IMR-90 (cell line): ENCODE measurements around the gene UBE3C. TPM values are rescaled to one million over a fixed set of nuclear protein-coding genes. Genes with fewer than 3 reads are reported as not detected.

ENCODE experiments used
- ATAC-seq: fragments of 200-7000 bp; cut with Tn5 transposase; 2 replicates; pipeline ENCODE4 v1.9.1; 2020; ENCODE audit warnings: low read depth, mild to moderate bottlenecking, moderate library complexity
- BruUV-seq: library from RNA; stranded (reverse); fragments of 400-500 nt; replicated peaks from 2 replicates; lab custom pipeline; 2021; lab: Mats Ljungman, UMichigan
- CTCF ChIA-PET: fragments of 300-600 bp; formaldehyde crosslinking; extraction: SDS; loops from one replicate; lab custom pipeline; 2021; ENCODE audit warnings: antibody characterized with exemption; lab: Yijun Ruan, JAX
- POLR2A ChIA-PET: fragments of 300-600 bp; sonication (Branson Sonifier 250); formaldehyde crosslinking; loops from one replicate; lab custom pipeline; 2022; ENCODE audit warnings: antibody characterized with exemption; ENCODE audit not compliant: unreplicated experiment; lab: Charles Lee
- DNase-seq: peaks from one replicate; pipeline ENCODE4 v3.0.0; 2013
- H2AFZ ChIP-seq: replicated peaks from 2 replicates; pipeline ENCODE3; 2013; ENCODE audit warnings: low read length, mild to moderate bottlenecking; ENCODE audit not compliant: poor library complexity
- H2AK5ac ChIP-seq: 2 replicates; pipeline ENCODE4 v1.6.1; 2013; ENCODE audit warnings: low read depth, low read length, inconsistent platforms
- H2AK9ac ChIP-seq: replicated peaks from 2 replicates; pipeline ENCODE3; 2013; ENCODE audit warnings: mild to moderate bottlenecking, low read depth, low read length, moderate library complexity; ENCODE audit not compliant: poor library complexity
- H2BK120ac ChIP-seq: 2 replicates; pipeline ENCODE4 v1.6.1; 2013; ENCODE audit warnings: low read depth, low read length, inconsistent platforms
- H2BK15ac ChIP-seq: 3 replicates; pipeline ENCODE4 v1.6.1; 2013; ENCODE audit warnings: low read depth, low read length, inconsistent platforms
- H2BK20ac ChIP-seq: 2 replicates; pipeline ENCODE4 v1.6.1; 2013; ENCODE audit warnings: low read depth, mild to moderate bottlenecking, inconsistent platforms, low read length, moderate library complexity
- H2BK5ac ChIP-seq: 2 replicates; pipeline ENCODE4 v1.6.1; 2013; ENCODE audit warnings: mild to moderate bottlenecking, low read depth, low read length, inconsistent platforms; ENCODE audit not compliant: poor library complexity, severe bottlenecking
- H3K14ac ChIP-seq: replicated peaks from 2 replicates; pipeline ENCODE4 v1.6.1; 2013; ENCODE audit warnings: low read depth, low read length, inconsistent platforms
- H3K18ac ChIP-seq: 2 replicates; pipeline ENCODE4 v1.6.1; 2013; ENCODE audit warnings: low read depth, low read length, control low read depth
- H3K23ac ChIP-seq: 2 replicates; pipeline ENCODE4 v1.6.1; 2013; ENCODE audit warnings: low read depth, low read length, inconsistent platforms
- H3K27ac ChIP-seq: 2 replicates; pipeline ENCODE4 v1.5.1; 2013; ENCODE audit warnings: mild to moderate bottlenecking, control low read depth, low read length; ENCODE audit not compliant: insufficient read depth
- H3K27me3 ChIP-seq: 2 replicates; pipeline ENCODE4 v1.6.1; 2013; ENCODE audit warnings: low read length; ENCODE audit not compliant: control insufficient read depth, insufficient read depth
- H3K36me3 ChIP-seq: 2 replicates; pipeline ENCODE4 v1.6.1; 2013; ENCODE audit warnings: low read length, mixed read lengths; ENCODE audit not compliant: control insufficient read depth, insufficient read depth
- H3K4ac ChIP-seq: 2 replicates; pipeline ENCODE4 v1.6.1; 2013; ENCODE audit warnings: low read depth, low read length, inconsistent platforms
- H3K4me1 ChIP-seq: 2 replicates; pipeline ENCODE4 v1.6.1; 2013; ENCODE audit warnings: low read length, mixed read lengths; ENCODE audit not compliant: control insufficient read depth, insufficient read depth
- H3K4me2 ChIP-seq: 2 replicates; pipeline ENCODE4 v1.6.1; 2013; ENCODE audit warnings: low read depth, mild to moderate bottlenecking, control low read depth, low read length, moderate library complexity
- H3K4me3 ChIP-seq: 2 replicates; pipeline ENCODE4 v1.5.1; 2013; ENCODE audit warnings: low read depth, mild to moderate bottlenecking, control low read depth, low read length, moderate library complexity; ENCODE audit not compliant: insufficient read depth
- H3K56ac ChIP-seq: 2 replicates; pipeline ENCODE4 v1.6.1; 2013; ENCODE audit warnings: low read length, inconsistent platforms; ENCODE audit not compliant: insufficient read depth; ENCODE audit errors: extremely low read depth
- H3K79me1 ChIP-seq, 2 experiments: 2 replicates each; pipeline ENCODE4 v1.6.1; 2013; ENCODE audit warnings: low read length in 2 of 2, inconsistent platforms in 1 of 2, low read depth in 1 of 2
- H3K9ac ChIP-seq: 2 replicates; pipeline ENCODE4 v1.6.1; 2013; ENCODE audit warnings: low read depth, low read length, control low read depth
- H3K9me1 ChIP-seq: 2 replicates; pipeline ENCODE4 v1.6.1; 2013; ENCODE audit warnings: low read length, inconsistent platforms; ENCODE audit not compliant: insufficient read depth
- H3K9me3 ChIP-seq: 2 replicates; pipeline ENCODE4 v1.6.1; 2013; ENCODE audit warnings: low read length; ENCODE audit not compliant: control insufficient read depth, insufficient read depth
- H4K20me1 ChIP-seq: 2 replicates; pipeline ENCODE4 v1.6.1; 2013; ENCODE audit warnings: low read length, inconsistent platforms; ENCODE audit not compliant: insufficient read depth
- H4K5ac ChIP-seq: 2 replicates; pipeline ENCODE4 v1.6.1; 2013; ENCODE audit warnings: mild to moderate bottlenecking, low read depth, low read length, control low read depth
- H4K8ac ChIP-seq, 2 experiments: 2 replicates each; pipeline ENCODE4 v1.6.1; 2013; ENCODE audit warnings: low read depth in 2 of 2, low read length in 2 of 2, control low read depth in 1 of 2, inconsistent platforms in 1 of 2
- H4K91ac ChIP-seq: 2 replicates; pipeline ENCODE4 v1.6.1; 2013; ENCODE audit warnings: low read depth, low read length, inconsistent platforms; ENCODE audit not compliant: insufficient read depth
- BHLHE40 ChIP-seq: fragments of 150-350 bp; IDR thresholded peaks from 2 replicates; pipeline ENCODE4 v1.6.1; 2016; ENCODE audit warnings: mild to moderate bottlenecking, low read depth, low read length
- CEBPB ChIP-seq: IDR thresholded peaks from 2 replicates; pipeline ENCODE4 v1.6.1; 2012; ENCODE audit warnings: low read depth, low read length, improper control_type of control experiment
- FOS ChIP-seq: fragments of 150-350 bp; IDR thresholded peaks from 2 replicates; pipeline ENCODE4 v1.6.1; 2016; ENCODE audit warnings: low read depth, low read length
- MAZ ChIP-seq: IDR thresholded peaks from 2 replicates; pipeline ENCODE4 v1.6.1; 2012; ENCODE audit warnings: low read depth, mild to moderate bottlenecking, low read length, improper control_type of control experiment, moderate library complexity, borderline replicate concordance
- NFE2L2 ChIP-seq: fragments of 150-350 bp; IDR thresholded peaks from 2 replicates; pipeline ENCODE4 v1.6.1; 2016; ENCODE audit warnings: low read depth, mild to moderate bottlenecking, low read length
- RCOR1 ChIP-seq: IDR thresholded peaks from 2 replicates; pipeline ENCODE4 v1.6.1; 2012; ENCODE audit warnings: mild to moderate bottlenecking, low read length, improper control_type of control experiment; ENCODE audit not compliant: insufficient replicate concordance
- WGBS, 2 experiments: methylation state at CpG; one replicate each; pipeline versions ENCODE4 v1.1.5 to v1.1.7; 2013; ENCODE audit warnings: missing lambda C conversion rate in 2 of 2; ENCODE audit not compliant: insufficient read length in 1 of 2; ENCODE audit errors: extremely low coverage in 2 of 2; 5-methylcytosine and 5-hydroxymethylcytosine counted together
- dilution Hi-C: fragments of 300-500 bp; cut with HindIII; formaldehyde crosslinking; loops from one replicate; pipeline ENCODE4 v1.14.3; 2018; ENCODE audit warnings: low sequenced_read_pairs; ENCODE audit not compliant: unreplicated experiment
- in situ Hi-C: fragments of 300-500 bp; cut with MboI; formaldehyde crosslinking; loops from 3 replicates; pipeline ENCODE4 v1.14.3; 2019; ENCODE audit warnings: low sequenced_read_pairs, inconsistent platforms, mixed read lengths
- intact Hi-C: fragments of 100-400 bp; cut with micrococcal nuclease; formaldehyde crosslinking; loops from 2 replicates; pipeline ENCODE4 v1.10.0; 2022
- polyA plus RNA-seq, 3 experiments: library from polyadenylated mRNA; depleted of rRNA; stranded (reverse); fragments of >200 nt; gene quantifications; 2 replicates each; pipeline ENCODE4 v1.2.3, GENCODE V29; 2012; ENCODE audit warnings: low replicate concordance in 1 of 3
- total RNA-seq: library from RNA; depleted of rRNA; stranded (reverse); fragments of >200 nt; gene quantifications from 2 replicates; pipeline ENCODE4 v1.2.3, GENCODE V29; 2012
- TF ChIP-seq, protein P1 (sequence below): fragments of 150-350 bp; IDR thresholded peaks from 2 replicates; pipeline ENCODE4 v1.6.1; 2017; ENCODE audit warnings: mild to moderate bottlenecking, antibody characterized with exemption, low read length, low read depth

The UBE3C gene
- total and polyA plus RNA-seq, 2 of the 4 experiments (the other 2 are of a cell fraction), result 43.0 to 60.6 TPM

DNA sequence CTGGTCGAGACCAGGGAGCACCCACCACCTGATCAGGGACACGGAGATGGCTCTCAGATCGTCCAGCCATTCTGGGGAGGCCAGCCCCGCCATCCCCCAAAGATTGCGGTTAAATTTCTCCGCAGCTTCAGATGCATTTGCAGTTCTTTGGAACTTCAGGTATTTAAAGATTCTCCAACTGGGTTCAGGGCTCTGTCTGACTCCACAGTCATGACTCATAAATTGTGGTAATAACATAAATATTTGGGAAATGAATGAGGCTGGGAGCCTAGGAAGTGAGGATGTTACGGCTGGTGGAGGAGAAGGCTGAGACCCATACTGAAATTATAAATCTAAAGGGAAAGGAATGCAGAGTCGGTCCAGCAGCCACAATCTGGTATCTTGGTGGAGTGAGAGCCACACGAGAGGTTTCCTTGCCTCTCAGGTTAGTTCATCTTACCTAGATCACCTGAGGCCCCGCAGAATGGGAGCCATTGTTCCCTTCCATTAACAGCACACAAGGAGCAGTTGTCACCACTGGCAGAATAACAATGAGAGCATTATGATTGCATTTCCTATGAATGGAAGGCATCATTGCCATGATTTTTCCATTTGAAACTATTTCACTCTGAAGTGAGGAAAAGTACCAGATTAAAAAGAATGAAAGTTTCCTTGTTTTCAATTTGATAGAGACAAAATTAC is 171.4 kb downstream of the UBE3C start:
- H4K91ac ChIP-seq, result peak overlapping the region; percentile 100
- peak overlapping the region; percentile 100 for H2BK5ac ChIP-seq
- peak overlapping the region; percentile 87 for H2AFZ ChIP-seq
- H3K4ac ChIP-seq, result peak overlapping the region; percentile 100
- 29% methylated on average over 2 of the region's 10 CpGs; no CpG with 5 or more reads in 1 of the 2 experiments for WGBS, 2 experiments
- peak overlapping the region; percentile 47 for H3K9ac ChIP-seq
- H2BK120ac ChIP-seq, result peak overlapping the region; percentile 100
- H4K5ac ChIP-seq, result peak overlapping the region; percentile 98
- peak overlapping the region; percentile 96 for H3K27ac ChIP-seq
- TF ChIP-seq, protein P1, sequence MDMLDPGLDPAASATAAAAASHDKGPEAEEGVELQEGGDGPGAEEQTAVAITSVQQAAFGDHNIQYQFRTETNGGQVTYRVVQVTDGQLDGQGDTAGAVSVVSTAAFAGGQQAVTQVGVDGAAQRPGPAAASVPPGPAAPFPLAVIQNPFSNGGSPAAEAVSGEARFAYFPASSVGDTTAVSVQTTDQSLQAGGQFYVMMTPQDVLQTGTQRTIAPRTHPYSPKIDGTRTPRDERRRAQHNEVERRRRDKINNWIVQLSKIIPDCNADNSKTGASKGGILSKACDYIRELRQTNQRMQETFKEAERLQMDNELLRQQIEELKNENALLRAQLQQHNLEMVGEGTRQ, result no peak
- TF ChIP-seq MAZ (peak; percentile 36; the same call in 1 of the 2 replicates), NFE2L2 (no peak; the same call in 1 of the 2 replicates), CEBPB (peak; percentile 20; the same call in 1 of the 2 replicates), RCOR1 (peak; percentile 20), BHLHE40 (peak; percentile 51), FOS (peak; percentile 89)
- H3K56ac ChIP-seq, result peak overlapping the region; percentile 97
- peaks cover 0 to 9% of the 10 kb centered on the region in 2 experiments; a peak in 2 of 4 replicates for H3K79me1 ChIP-seq
- no peaks in the 10 kb centered on the region for H3K36me3 ChIP-seq
- no peaks in the 10 kb centered on the region for H3K27me3 ChIP-seq
- peaks cover 28% of the 10 kb centered on the region for H3K9me1 ChIP-seq
- H3K4me1 ChIP-seq, result peaks cover 16% of the 10 kb centered on the region
- H3K9me3 ChIP-seq, result no peaks in the 10 kb centered on the region
- ChIA-PET POLR2A (interaction anchor here (0.6 kb wide), 1 partner anchor 149 kb away, joined by 6 read pairs; no protein-coding TSS in a partner anchor), CTCF (no interaction called here)
- no peaks in the 10 kb centered on the region for H4K20me1 ChIP-seq
- peak overlapping the region; percentile 98 for H3K18ac ChIP-seq
- H3K4me2 ChIP-seq, result peak overlapping the region; percentile 80
- DNase-seq, result peak; percentile 96
- H3K14ac ChIP-seq, result peak overlapping the region; percentile 99
- peak overlapping the region; percentile 99 for H3K23ac ChIP-seq
- H3K4me3 ChIP-seq, result no peak overlapping the region
- H2AK5ac ChIP-seq, result peak overlapping the region; percentile 100
- BruUV-seq, result no TSS peak
- H2BK20ac ChIP-seq, result peak overlapping the region; percentile 100
- peak overlapping the region; percentile 94 to 98 for H4K8ac ChIP-seq
- ATAC-seq, result peak; percentile 94
- peak overlapping the region; percentile 100 for H2AK9ac ChIP-seq
- dilution Hi-C loops (no loop called here), in situ Hi-C loops (no loop called here), intact Hi-C loops (loop anchor here (1.0 kb wide), 2 partner anchors 27 to 34 kb away; partner anchors contain the start of gene DNAJB6)
- H2BK15ac ChIP-seq, result peak overlapping the region; percentile 96
